Endothelial cell of umbilical vein (primary cell): ENCODE results near the gene ZCWPW2.

Experiments
- EZH2 ChIP-seq: IDR thresholded peaks from 2 replicates; pipeline ENCODE4 v1.6.1; 2012; ENCODE audit warnings: borderline replicate concordance, low read depth, mild to moderate bottlenecking, moderate library complexity, low read length, inconsistent platforms; ENCODE audit not compliant: severe bottlenecking
- MAX ChIP-seq: IDR thresholded peaks from 2 replicates; pipeline ENCODE4 v1.6.1; 2011; ENCODE audit not compliant: insufficient read depth, insufficient read length
- POLR2A ChIP-seq: IDR thresholded peaks from 2 replicates; pipeline ENCODE4 v1.6.1; 2012; ENCODE audit warnings: low read depth, mild to moderate bottlenecking, control low read depth, low read length
- POLR2AphosphoS5 ChIP-seq: IDR thresholded peaks from 2 replicates; pipeline ENCODE4 v1.6.1; 2012; ENCODE audit warnings: low read depth, mild to moderate bottlenecking, control low read depth, low read length, moderate library complexity; ENCODE audit not compliant: insufficient read depth
- TF ChIP-seq, protein P1 (sequence below), 2 donors: IDR thresholded peaks; 1 replicate in 1 of 2; 2 replicates in 1 of 2; pipeline ENCODE4 v1.5.1; 2011; ENCODE audit warnings: low read length in 2 of 2, mild to moderate bottlenecking in 2 of 2, moderate library complexity in 2 of 2, control low read depth in 1 of 2, inconsistent platforms in 1 of 2, low read depth in 1 of 2; ENCODE audit not compliant: insufficient read depth in 1 of 2; ENCODE audit errors: extremely low read depth in 1 of 2

GRCh38 chr3:28556195-28556594 is 207.7 kb downstream of the ZCWPW2 start:
- TF ChIP-seq, protein P1, sequence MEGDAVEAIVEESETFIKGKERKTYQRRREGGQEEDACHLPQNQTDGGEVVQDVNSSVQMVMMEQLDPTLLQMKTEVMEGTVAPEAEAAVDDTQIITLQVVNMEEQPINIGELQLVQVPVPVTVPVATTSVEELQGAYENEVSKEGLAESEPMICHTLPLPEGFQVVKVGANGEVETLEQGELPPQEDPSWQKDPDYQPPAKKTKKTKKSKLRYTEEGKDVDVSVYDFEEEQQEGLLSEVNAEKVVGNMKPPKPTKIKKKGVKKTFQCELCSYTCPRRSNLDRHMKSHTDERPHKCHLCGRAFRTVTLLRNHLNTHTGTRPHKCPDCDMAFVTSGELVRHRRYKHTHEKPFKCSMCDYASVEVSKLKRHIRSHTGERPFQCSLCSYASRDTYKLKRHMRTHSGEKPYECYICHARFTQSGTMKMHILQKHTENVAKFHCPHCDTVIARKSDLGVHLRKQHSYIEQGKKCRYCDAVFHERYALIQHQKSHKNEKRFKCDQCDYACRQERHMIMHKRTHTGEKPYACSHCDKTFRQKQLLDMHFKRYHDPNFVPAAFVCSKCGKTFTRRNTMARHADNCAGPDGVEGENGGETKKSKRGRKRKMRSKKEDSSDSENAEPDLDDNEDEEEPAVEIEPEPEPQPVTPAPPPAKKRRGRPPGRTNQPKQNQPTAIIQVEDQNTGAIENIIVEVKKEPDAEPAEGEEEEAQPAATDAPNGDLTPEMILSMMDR (IDR thresholded peaks at IDR 0.05; ENCODE audit: extremely low read depth in 1 of 2, insufficient read depth in 1 of 2, low read depth in 1 of 2, low read length in 2 of 2), result no peak
- no peak for TF ChIP-seq POLR2AphosphoS5
- no peak for TF ChIP-seq EZH2
- no peak for TF ChIP-seq POLR2A
- no peak for TF ChIP-seq MAX
